Smooth muscle cell (in vitro differentiated cells): ENCODE data around the gene RAB6B. TPM values are rescaled to one million over a fixed set of nuclear protein-coding genes. Genes with fewer than 3 reads are reported as not detected.

Source experiments
- DNase-seq: peaks from one replicate; lab custom pipeline; 2025; ENCODE audit not compliant: unreplicated experiment; lab: John Stamatoyannopoulos, UW
- H2AFZ ChIP-seq: fragments of 200-600 bp; sonication (generic); 2 replicates; pipeline ENCODE4 v1.6.0; 2016; ENCODE audit warnings: antibody characterized with exemption, low read depth, mild to moderate bottlenecking
- H3F3A ChIP-seq: fragments of 200-600 bp; sonication (generic); 2 replicates; pipeline ENCODE4 v1.6.0; 2017; ENCODE audit warnings: antibody characterized with exemption, low read depth
- H3K27ac ChIP-seq: fragments of 200-600 bp; sonication (generic); 2 replicates; pipeline ENCODE4 v1.5.1; 2016; ENCODE audit warnings: low read depth, mild to moderate bottlenecking
- H3K27me3 ChIP-seq: fragments of 200-600 bp; sonication (generic); 2 replicates; pipeline ENCODE4 v1.6.1; 2016; ENCODE audit warnings: low read depth, mild to moderate bottlenecking
- H3K36me3 ChIP-seq: fragments of 200-600 bp; sonication (generic); 2 replicates; pipeline ENCODE4 v1.5.1; 2016; ENCODE audit warnings: low read depth
- H3K4me1 ChIP-seq: fragments of 200-600 bp; sonication (generic); 2 replicates; pipeline ENCODE4 v1.5.1; 2016; ENCODE audit warnings: low read depth
- H3K4me2 ChIP-seq: fragments of 200-600 bp; sonication (generic); 2 replicates; pipeline ENCODE4 v1.6.0; 2016; ENCODE audit warnings: mild to moderate bottlenecking
- H3K4me3 ChIP-seq: fragments of 200-600 bp; sonication (generic); 2 replicates; pipeline ENCODE4 v1.5.1; 2016; ENCODE audit warnings: mild to moderate bottlenecking
- H3K79me2 ChIP-seq: fragments of 200-600 bp; sonication (generic); 2 replicates; pipeline ENCODE4 v1.6.0; 2016; ENCODE audit warnings: low read depth, mild to moderate bottlenecking
- H3K9ac ChIP-seq: fragments of 200-600 bp; sonication (generic); 2 replicates; pipeline ENCODE4 v1.6.0; 2016; ENCODE audit warnings: low read depth
- H3K9me3 ChIP-seq: fragments of 200-600 bp; sonication (generic); replicated peaks from 2 replicates; pipeline ENCODE4 v1.5.1; 2016; ENCODE audit warnings: low read depth
- H4K20me1 ChIP-seq: fragments of 200-600 bp; sonication (generic); 2 replicates; pipeline ENCODE4 v1.6.0; 2016; ENCODE audit warnings: low read depth
- WGBS: methylation state at CpG from one replicate; pipeline ENCODE4 v1.1.7; 2016; ENCODE audit warnings: low lambda C conversion rate; 5-methylcytosine and 5-hydroxymethylcytosine counted together
- polyA plus RNA-seq: library from polyadenylated mRNA; unstranded; fragments of >200 nt; fragmentation: Nextera tagmentation; extraction: Ambion mirVana; gene quantifications from 2 replicates; pipeline ENCODE4 v1.2.1, GENCODE V29; 2016
- total RNA-seq: library from RNA; depleted of rRNA; stranded (reverse); fragments of >200 nt; gene quantifications from 2 replicates; pipeline ENCODE4 v1.2.3, GENCODE V29; 2014
- TF ChIP-seq, protein P1 (sequence below): fragments of 200-600 bp; sonication (generic); IDR thresholded peaks from 2 replicates; pipeline ENCODE4 v1.5.1; 2017; ENCODE audit warnings: borderline replicate concordance, mild to moderate bottlenecking, antibody characterized with exemption; ENCODE audit not compliant: insufficient read depth, poor library complexity, severe bottlenecking

The RAB6B gene
- total and polyA plus RNA-seq, 2 experiments from 2014 or later: 1.2 to 2.0 TPM

DNA sequence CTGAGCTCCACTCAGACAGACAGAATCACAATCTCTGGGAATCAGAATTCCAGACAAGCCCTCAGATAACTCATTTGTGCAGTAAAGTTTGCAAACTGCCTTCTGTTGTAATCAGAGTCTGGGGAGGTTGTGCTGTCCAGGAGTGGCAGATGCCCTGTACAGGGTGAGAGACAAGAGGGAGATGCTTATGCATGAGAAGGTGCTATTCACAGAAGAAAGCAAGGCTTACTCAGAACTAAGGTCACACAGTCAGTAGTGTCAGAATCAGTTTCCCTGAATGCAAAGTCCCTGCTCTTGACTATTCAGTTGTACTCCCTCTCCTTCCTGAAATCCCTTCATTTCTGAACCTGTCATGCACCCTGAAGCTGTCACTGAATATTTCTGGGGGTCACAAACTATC, 46.3 kb downstream of the RAB6B start:
- H3F3A ChIP-seq: no peaks in the 10 kb centered on the region
- H3K79me2 ChIP-seq: no peaks in the 10 kb centered on the region
- TF ChIP-seq, protein P1, sequence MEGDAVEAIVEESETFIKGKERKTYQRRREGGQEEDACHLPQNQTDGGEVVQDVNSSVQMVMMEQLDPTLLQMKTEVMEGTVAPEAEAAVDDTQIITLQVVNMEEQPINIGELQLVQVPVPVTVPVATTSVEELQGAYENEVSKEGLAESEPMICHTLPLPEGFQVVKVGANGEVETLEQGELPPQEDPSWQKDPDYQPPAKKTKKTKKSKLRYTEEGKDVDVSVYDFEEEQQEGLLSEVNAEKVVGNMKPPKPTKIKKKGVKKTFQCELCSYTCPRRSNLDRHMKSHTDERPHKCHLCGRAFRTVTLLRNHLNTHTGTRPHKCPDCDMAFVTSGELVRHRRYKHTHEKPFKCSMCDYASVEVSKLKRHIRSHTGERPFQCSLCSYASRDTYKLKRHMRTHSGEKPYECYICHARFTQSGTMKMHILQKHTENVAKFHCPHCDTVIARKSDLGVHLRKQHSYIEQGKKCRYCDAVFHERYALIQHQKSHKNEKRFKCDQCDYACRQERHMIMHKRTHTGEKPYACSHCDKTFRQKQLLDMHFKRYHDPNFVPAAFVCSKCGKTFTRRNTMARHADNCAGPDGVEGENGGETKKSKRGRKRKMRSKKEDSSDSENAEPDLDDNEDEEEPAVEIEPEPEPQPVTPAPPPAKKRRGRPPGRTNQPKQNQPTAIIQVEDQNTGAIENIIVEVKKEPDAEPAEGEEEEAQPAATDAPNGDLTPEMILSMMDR: no peak
- H3K27ac ChIP-seq: no peak overlapping the region
- no peak overlapping the region for H3K4me3 ChIP-seq
- H3K9me3 ChIP-seq: no peaks in the 10 kb centered on the region
- no peak for DNase-seq
- no peak overlapping the region for H3K9ac ChIP-seq
- no peaks in the 10 kb centered on the region for H3K4me1 ChIP-seq
- H3K36me3 ChIP-seq: no peaks in the 10 kb centered on the region
- no peak overlapping the region for H2AFZ ChIP-seq
- no peak overlapping the region for H3K4me2 ChIP-seq
- no peaks in the 10 kb centered on the region for H4K20me1 ChIP-seq
- no peaks in the 10 kb centered on the region for H3K27me3 ChIP-seq

DNA sequence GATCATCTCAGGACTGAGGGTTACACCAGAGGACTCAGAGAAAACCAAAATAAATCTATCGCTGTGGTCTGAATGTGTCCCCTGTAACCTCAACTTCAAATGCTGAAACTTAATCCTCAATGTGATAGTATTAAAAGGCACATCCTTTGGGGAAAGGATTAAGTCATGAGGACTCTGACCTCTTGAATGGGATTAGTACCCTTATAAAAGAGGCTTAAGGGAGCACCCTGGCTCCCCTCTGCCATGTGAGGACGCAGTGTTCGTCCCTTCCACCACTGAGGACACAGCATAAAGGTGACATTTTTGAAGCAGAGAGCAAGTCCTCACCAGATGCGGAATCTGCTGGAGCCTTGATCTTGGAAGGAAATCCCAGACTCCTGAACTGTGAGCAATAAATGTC, 50.6 kb downstream of the RAB6B start:
- no peak for DNase-seq
- no peaks in the 10 kb centered on the region for H3K4me1 ChIP-seq
- H3K9me3 ChIP-seq: no peaks in the 10 kb centered on the region
- TF ChIP-seq, protein P1: no peak
- H3K4me3 ChIP-seq: no peak overlapping the region
- H4K20me1 ChIP-seq: no peaks in the 10 kb centered on the region
- H3K4me2 ChIP-seq: no peak overlapping the region
- H2AFZ ChIP-seq: no peak overlapping the region
- no peak overlapping the region for H3K27ac ChIP-seq
- no peaks in the 10 kb centered on the region for H3K27me3 ChIP-seq
- no peaks in the 10 kb centered on the region for H3K79me2 ChIP-seq
- no peaks in the 10 kb centered on the region for H3K36me3 ChIP-seq
- no peak overlapping the region for H3K9ac ChIP-seq
- 84% methylated on average over 4 of the region's 4 CpGs for WGBS
- H3F3A ChIP-seq: no peaks in the 10 kb centered on the region

DNA sequence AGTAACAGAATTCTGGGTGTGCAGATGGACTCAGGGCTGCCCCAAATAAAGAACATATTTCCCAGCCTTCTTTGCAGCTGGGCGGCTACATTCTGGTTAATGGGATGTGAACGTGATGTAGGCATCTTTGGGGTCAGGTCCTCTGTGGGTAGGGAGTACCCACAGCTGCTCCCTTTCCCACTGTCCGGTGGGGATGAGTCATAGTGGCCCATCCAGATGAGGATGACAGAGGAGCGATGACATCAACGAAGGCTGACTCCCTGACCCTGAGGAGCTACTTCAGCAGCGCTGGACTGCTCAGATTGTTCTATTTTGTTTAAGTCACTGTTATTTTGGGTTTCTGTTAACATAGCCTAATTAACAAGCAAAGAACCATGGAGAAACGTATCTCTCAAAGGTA, 52.0 kb downstream of the RAB6B start:
- no peaks in the 10 kb centered on the region for H3K4me1 ChIP-seq
- no peaks in the 10 kb centered on the region for H3K79me2 ChIP-seq
- 67% methylated on average over 7 of the region's 7 CpGs for WGBS
- no peaks in the 10 kb centered on the region for H3K9me3 ChIP-seq
- no peaks in the 10 kb centered on the region for H3K27me3 ChIP-seq
- H3K36me3 ChIP-seq: no peaks in the 10 kb centered on the region
- TF ChIP-seq, protein P1: no peak
- H4K20me1 ChIP-seq: no peaks in the 10 kb centered on the region
- H3K27ac ChIP-seq: no peak overlapping the region
- no peak overlapping the region for H2AFZ ChIP-seq
- no peak overlapping the region for H3K4me2 ChIP-seq
- no peaks in the 10 kb centered on the region for H3F3A ChIP-seq
- no peak for DNase-seq
- H3K9ac ChIP-seq: no peak overlapping the region
- no peak overlapping the region for H3K4me3 ChIP-seq

DNA sequence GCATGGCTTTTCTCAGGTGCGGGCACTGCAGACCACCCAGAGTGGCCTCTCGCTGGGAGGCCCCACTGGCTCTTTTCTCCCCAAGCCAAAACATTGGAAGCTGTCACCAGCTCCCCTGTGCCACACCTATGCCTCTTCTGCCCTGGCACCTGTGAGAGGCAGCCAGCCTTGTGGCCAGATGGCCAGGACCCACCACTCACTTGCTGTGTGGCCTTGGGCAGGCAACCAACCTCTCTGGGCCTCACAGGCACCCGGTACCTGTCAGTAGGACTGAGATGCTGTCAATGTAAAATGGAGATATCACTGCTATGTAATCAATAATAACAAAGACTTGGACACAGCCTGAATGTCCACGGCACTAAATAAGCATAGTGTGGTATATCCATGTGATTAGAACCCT, 53.5 kb downstream of the RAB6B start:
- TF ChIP-seq, protein P1: no peak
- H3K4me3 ChIP-seq: no peak overlapping the region
- no peak overlapping the region for H3K4me2 ChIP-seq
- no peak overlapping the region for H3K27ac ChIP-seq
- no peaks in the 10 kb centered on the region for H4K20me1 ChIP-seq
- H3K4me1 ChIP-seq: no peaks in the 10 kb centered on the region
- no peak overlapping the region for H2AFZ ChIP-seq
- no peaks in the 10 kb centered on the region for H3K9me3 ChIP-seq
- no peak for DNase-seq
- H3K36me3 ChIP-seq: no peaks in the 10 kb centered on the region
- no peaks in the 10 kb centered on the region for H3K79me2 ChIP-seq
- WGBS: 92% methylated on average over 4 of the region's 4 CpGs
- no peak overlapping the region for H3K9ac ChIP-seq
- H3F3A ChIP-seq: no peaks in the 10 kb centered on the region
- no peaks in the 10 kb centered on the region for H3K27me3 ChIP-seq
